HuH-7.5 (cell line): ENCODE data around the gene ADAP1.
"Not testable (repeated sequence)": the region's sequence is repeated elsewhere in the genome, so short reads cannot be mapped to it uniquely, and the experiment has no call there.

Source experiments
- DNase-seq: peaks from one replicate; pipeline ENCODE4 v3.0.0; 2011; ENCODE audit warnings: low spot score

The ADAP1 gene, protein sequence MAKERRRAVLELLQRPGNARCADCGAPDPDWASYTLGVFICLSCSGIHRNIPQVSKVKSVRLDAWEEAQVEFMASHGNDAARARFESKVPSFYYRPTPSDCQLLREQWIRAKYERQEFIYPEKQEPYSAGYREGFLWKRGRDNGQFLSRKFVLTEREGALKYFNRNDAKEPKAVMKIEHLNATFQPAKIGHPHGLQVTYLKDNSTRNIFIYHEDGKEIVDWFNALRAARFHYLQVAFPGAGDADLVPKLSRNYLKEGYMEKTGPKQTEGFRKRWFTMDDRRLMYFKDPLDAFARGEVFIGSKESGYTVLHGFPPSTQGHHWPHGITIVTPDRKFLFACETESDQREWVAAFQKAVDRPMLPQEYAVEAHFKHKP

GRCh38 chr7:954330-955238, at the start of gene ADAP1:
Gene ADAP1, minus strand, starts transcription at chr7:954680. Its CDS starts 203 bp downstream, at chr7:954477.
- peak; percentile 87 for DNase-seq

- DNase-seq, result not testable (repeated sequence)
These were observed 48.0 kb upstream of the ADAP1 start for GRCh38 chr7:1002445-1002844.

DNA sequence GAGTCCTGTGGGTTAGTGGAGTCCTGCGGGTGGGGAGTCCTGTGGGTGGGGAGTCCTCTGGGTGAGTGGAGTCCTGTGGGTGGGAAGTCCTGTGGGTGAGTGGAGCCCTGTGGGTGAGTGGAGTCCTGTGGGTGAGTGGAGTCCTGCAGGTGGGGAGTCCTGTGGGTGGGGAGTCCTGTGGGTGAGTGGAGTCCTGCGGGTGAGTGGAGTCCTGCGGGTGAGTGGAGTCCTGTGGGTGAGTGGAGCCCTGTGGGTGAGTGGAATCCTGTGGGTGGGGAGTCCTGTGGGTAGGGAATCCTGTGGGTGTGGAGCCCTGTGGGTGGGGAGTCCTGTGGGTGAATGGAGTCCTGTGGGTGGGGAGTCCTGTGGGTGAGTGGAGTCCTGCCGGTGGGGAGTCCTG, 47.5 kb upstream of the ADAP1 start:
- not testable (repeated sequence) for DNase-seq

DNA sequence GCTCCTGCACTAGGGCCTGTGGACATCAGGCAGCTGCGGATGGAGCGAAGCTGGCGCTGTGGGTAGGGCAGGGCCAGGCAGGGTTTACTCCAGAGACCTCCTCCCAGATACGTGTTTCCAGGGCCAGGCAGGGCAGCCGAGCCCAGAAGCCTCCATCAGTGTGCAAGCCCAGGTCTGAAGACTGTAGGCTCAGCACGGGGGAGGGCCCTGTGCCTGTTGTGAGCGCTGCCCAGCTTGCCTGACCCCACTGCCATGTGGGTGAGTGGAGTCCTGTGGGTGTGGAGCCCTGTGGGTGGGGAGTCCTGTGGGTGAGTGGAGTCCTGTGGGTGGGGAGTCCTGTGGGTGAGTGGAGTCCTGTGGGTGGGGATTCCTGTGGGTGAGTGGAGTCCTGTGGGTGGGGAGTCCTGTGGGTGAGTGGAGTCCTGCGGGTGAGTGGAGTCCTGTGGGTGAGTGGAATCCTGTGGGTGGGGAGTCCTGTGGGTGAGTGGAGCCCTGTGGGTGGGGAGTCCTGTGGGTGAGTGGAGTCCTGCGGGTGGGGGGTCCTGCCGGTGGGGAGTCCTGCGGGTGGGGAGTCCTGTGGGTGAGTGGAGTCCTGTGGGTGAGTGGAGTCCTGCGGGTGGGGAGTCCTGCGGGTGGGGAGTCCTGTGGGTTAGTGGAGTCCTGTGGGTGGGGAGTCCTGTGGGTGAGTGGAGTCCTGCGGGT, 46.7 kb upstream of the ADAP1 start:
- not testable (repeated sequence) for DNase-seq

DNA sequence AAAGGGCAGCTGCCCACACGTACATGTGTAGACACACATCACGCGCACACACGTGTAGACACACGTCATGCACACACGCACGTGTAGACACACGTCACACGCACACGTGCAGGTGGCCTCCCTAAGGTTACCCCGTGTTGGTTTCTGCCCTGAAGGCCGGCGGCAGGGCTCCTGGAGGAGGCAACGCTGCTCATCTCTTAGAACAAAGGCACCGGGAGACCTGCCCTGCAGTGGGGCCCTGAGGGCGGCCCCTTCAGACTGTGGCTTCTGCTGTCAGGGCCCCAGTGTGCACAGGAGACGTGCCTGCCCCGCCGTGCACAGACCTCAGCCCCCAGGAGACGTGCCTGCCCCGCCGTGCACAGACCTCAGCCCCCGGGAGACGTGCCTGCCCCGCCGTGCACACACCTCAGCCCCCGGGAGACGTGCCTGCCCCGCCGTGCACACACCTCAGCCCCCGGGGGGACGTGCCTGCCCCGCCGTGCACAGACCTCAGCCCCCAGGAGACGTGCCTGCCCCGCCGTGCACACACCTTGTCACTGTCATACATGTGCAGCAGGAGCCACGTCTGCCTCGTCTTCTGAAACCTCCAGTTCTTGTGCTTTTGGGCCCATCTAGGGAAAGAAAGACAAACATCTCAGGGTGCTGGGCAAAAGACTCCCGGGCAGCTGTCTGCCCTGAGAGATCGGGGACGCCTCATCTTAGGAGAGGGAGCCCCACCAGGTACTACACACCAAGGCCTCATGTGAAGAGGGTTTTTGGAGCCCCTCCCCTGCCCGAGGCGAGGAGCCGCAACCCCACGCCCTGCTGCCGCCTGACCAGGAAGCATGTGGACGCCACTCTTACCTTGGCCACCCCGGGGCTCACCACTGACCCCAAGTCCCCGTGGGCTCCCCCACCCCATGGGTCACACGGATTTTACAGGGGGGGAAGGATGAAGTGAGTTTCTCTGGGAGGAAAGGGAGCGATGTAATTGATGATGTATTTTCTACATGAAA, 45.8 kb upstream of the ADAP1 start:
- no peak for DNase-seq

GRCh38 chr7:999149-999879, 44.8 kb upstream of the ADAP1 start:
- no peak for DNase-seq

DNA sequence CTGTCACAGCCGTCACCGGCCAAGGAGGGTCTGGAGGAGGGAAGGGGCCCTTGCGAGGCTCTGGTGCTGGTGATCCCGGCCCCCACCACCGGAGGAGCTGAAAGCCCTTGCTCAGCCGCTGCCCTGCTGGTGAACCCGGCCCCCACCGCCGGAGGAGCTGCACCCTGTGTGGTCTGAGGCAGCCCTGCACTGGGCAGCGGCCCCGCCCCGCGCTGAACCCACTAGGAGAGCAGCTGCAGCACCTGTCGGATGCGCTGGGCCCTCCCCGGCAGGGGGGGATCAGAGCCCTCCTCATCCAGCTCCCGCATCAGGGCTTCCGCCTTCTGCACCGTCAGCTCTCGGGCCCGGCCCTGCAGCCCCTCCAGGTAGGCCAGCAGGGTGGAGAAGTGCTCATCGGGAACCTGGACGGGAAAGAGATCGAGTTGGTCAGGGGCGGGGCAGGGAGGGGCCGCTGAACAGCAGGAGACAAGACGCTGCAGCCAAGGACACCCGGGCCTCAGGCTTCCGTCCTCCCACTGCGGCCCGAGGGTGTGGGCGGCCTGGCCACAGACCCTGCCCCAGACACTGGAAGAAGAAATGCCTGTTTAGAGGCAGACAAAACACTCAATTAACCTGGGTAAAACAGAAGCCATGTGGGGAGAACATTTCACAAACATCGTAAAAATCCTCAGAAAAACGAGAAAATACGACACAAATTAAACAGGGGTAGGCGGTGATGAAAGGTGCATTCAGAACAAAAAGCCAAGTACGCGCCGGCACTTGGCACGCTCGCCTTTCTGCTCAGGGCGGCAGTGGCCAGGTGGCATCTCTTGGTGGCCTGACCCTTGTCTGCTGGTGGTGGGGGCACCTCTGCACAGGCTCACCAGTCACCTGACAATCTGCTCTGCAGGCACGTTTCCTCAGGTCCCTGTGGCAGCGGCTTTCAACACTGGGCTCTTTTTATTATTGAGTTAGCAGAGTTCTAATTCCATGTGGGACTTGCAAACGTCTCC, 43.2 kb upstream of the ADAP1 start:
- no peak for DNase-seq

- no peak for DNase-seq
These were observed 41.8 kb upstream of the ADAP1 start for GRCh38 chr7:996079-996872.

DNA sequence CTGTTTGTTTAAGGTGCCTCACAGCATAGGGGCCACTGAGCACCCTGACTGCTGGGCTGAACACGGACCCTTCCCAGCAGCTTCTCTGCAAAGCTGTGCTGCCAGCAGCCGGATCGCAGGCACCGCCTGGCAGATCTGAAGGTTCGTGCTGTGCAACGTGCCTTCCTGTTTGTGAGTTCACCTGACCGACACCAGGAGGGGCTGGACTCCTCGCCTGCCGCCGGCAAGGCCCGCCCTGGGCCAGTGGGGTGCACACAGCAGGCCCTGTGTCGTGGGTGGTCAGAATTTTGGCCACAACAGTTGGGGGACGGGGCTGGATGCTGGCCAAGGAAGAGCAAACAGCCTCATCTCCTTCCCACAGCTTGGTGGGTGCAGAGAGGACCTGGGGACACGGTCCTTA, 41.1 kb upstream of the ADAP1 start:
- no peak for DNase-seq

DNA sequence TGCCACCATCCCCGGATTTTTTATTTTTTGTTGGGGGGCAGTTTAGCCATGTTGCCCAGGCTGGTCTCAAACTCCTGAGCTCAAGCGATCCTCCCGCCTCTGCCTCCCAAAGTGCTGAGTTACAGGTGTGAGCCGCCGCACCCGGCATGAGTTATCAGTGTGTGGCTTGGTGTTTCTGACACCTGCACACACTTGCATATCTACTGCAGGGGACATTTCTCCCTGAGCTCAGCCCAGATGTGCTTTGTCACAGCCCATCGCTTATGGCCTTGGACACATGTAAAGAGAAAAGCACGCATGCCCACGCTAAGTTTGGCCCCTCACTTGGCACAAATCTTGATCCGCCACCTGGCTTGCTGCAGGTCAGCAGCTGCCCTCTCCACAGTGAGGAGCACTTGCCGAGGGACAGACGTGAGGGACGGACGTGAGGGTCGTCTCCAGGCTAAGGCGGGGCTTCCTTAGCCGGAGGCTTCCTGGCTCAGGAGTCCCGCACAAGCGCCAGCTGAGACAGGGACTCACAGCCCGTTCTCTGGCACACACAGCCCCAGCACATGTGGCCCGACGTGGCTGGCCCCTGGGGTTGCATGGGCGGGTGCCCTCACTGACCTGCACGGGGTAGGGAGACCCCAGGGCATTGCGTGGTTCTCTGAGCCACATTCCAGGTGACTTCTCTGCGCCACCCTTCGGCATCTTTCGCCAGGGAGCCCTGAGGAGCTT, 40.3 kb upstream of the ADAP1 start:
- no peak for DNase-seq

GRCh38 chr7:992709-993607, 38.5 kb upstream of the ADAP1 start:
- DNase-seq, result peak; percentile 97

- DNase-seq, result no peak
These were observed 37.5 kb upstream of the ADAP1 start for GRCh38 chr7:991729-992656.

GRCh38 chr7:990933-991728, 36.7 kb upstream of the ADAP1 start:
- no peak for DNase-seq

DNA sequence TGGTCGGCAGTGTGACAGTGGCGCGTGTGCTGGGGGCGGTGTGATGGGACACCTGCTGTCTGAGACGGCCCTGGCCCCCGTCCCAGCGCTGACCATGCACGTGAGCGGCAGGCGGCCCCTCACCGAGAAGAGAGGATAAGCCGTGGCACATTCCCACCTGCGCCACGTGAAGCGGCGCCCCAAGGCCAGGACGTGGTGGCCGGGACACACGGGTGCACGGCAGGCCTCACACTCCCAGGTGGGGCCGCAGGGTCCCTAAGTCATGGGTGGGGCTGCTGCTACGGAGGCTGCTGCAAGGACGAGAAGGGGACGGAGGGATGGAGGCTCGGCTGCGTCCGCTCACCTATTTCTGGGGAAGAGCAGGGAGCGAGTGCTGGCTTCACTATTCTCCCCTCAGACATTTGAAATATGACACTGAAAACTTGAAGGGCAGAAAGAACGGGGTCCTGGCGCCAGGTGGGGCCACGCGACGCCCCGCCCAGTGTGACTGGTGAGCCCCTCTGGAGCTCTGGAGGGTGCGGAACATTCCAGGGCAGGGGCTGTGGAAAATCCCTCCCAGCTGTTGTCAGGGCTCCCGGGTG, 36.0 kb upstream of the ADAP1 start:
- no peak for DNase-seq
